OCI-LY1 (cell line): ENCODE measurements around the gene KIF16B.

Source experiments
- H2AFZ ChIP-seq: fragments of 200-600 bp; sonication (generic), shearing (Covaris generic); 2 replicates; pipeline ENCODE4 v1.6.0; 2014; ENCODE audit warnings: antibody characterized with exemption, mild to moderate bottlenecking, low read length
- H3F3A ChIP-seq: fragments of 200-600 bp; sonication (generic), shearing (Covaris generic); 2 replicates; pipeline ENCODE4 v1.6.0; 2014; ENCODE audit warnings: mild to moderate bottlenecking, antibody characterized with exemption, low read length, moderate library complexity; ENCODE audit not compliant: insufficient read depth
- H3K27ac ChIP-seq: fragments of 200-600 bp; sonication (generic); 2 replicates; pipeline ENCODE4 v1.5.1; 2014; ENCODE audit warnings: low read length, mixed run types, mild to moderate bottlenecking, low read depth; ENCODE audit not compliant: poor library complexity, severe bottlenecking
- H3K27me3 ChIP-seq: fragments of 200-600 bp; sonication (generic); 2 replicates; pipeline ENCODE4 v1.6.0; 2014; ENCODE audit warnings: antibody characterized with exemption, mild to moderate bottlenecking, low read length, moderate library complexity; ENCODE audit not compliant: insufficient read depth
- H3K36me3 ChIP-seq: fragments of 200-600 bp; sonication (generic); 2 replicates; pipeline ENCODE4 v1.6.1; 2014; ENCODE audit warnings: mild to moderate bottlenecking, antibody characterized with exemption, low read length, moderate library complexity, mixed read lengths; ENCODE audit not compliant: insufficient read depth
- H3K4me1 ChIP-seq: fragments of 200-600 bp; sonication (generic); 2 replicates; pipeline ENCODE4 v1.5.1; 2014; ENCODE audit warnings: mild to moderate bottlenecking, low read length, moderate library complexity; ENCODE audit not compliant: insufficient read depth, severe bottlenecking
- H3K4me2 ChIP-seq: fragments of 200-600 bp; sonication (generic), shearing (Covaris generic); 2 replicates; pipeline ENCODE4 v1.6.1; 2014; ENCODE audit warnings: low read length
- H3K4me3 ChIP-seq: fragments of 200-600 bp; sonication (generic); 2 replicates; pipeline ENCODE4 v1.5.1; 2014; ENCODE audit warnings: low read length, low read depth, mild to moderate bottlenecking, mixed read lengths; ENCODE audit not compliant: poor library complexity, severe bottlenecking
- H3K79me2 ChIP-seq: fragments of 200-600 bp; shearing (Covaris generic); 2 replicates; pipeline ENCODE4 v1.6.1; 2016; ENCODE audit warnings: mixed run types, low read length, mixed read lengths; ENCODE audit not compliant: insufficient read depth
- H3K9ac ChIP-seq: fragments of 200-600 bp; sonication (generic), shearing (Covaris generic); 2 replicates; pipeline ENCODE4 v1.6.1; 2014; ENCODE audit warnings: mild to moderate bottlenecking, low read length, mixed read lengths
- H3K9me2 ChIP-seq: fragments of 200-600 bp; sonication (generic), shearing (Covaris generic); 2 replicates; pipeline ENCODE4 v1.6.1; 2014; ENCODE audit warnings: low read depth, mild to moderate bottlenecking, low read length, mixed read lengths
- H3K9me3 ChIP-seq: fragments of 200-600 bp; shearing (Covaris generic); 2 replicates; pipeline ENCODE4 v1.6.1; 2014; ENCODE audit warnings: low read length, mixed read lengths
- H4K20me1 ChIP-seq: fragments of 200-600 bp; sonication (generic), shearing (Covaris generic); 2 replicates; pipeline ENCODE4 v1.6.0; 2016; ENCODE audit warnings: mild to moderate bottlenecking, low read length; ENCODE audit not compliant: insufficient read depth
- CTCF ChIP-seq: fragments of 200-600 bp; sonication (generic), shearing (Covaris generic); IDR thresholded peaks from 2 replicates; pipeline ENCODE4 v1.5.1; 2017; ENCODE audit warnings: mild to moderate bottlenecking, antibody characterized with exemption, low read length, moderate library complexity, mixed read lengths
- EZH2 ChIP-seq: fragments of 200-600 bp; sonication (generic), shearing (Covaris generic); IDR thresholded peaks from 2 replicates; pipeline ENCODE4 v1.8.0; 2017; ENCODE audit warnings: borderline replicate concordance, mixed run types, mild to moderate bottlenecking, antibody characterized with exemption, low read length, moderate library complexity, mixed read lengths

KIF16B gene

GRCh38 chr20:16301986-16302385 lies 271.3 kb downstream of the KIF16B start:
- Histone ChIP-seq H3K9me2 (no peaks in the 10 kb centered on the region), H3K79me2 (no peaks in the 10 kb centered on the region), H3F3A (no peaks in the 10 kb centered on the region), H3K9me3 (no peaks in the 10 kb centered on the region), H4K20me1 (no peaks in the 10 kb centered on the region), H3K4me1 (no peaks in the 10 kb centered on the region), H3K4me2 (no peak overlapping the region), H2AFZ (no peak overlapping the region), H3K4me3 (no peak overlapping the region), H3K9ac (no peak overlapping the region), H3K36me3 (no peaks in the 10 kb centered on the region), H3K27ac (no peak overlapping the region), H3K27me3 (no peaks in the 10 kb centered on the region)
- TF ChIP-seq EZH2 (no peak), CTCF (no peak)

GRCh38 chr20:16299897-16300296 lies 273.4 kb downstream of the KIF16B start:
- Histone ChIP-seq H3K9me2 (no peaks in the 10 kb centered on the region), H3K4me2 (no peak overlapping the region), H3K27ac (no peak overlapping the region), H2AFZ (no peak overlapping the region), H3K9ac (no peak overlapping the region), H3K4me1 (no peaks in the 10 kb centered on the region), H3F3A (no peaks in the 10 kb centered on the region), H3K36me3 (no peaks in the 10 kb centered on the region), H3K4me3 (no peak overlapping the region), H3K27me3 (no peaks in the 10 kb centered on the region), H4K20me1 (no peaks in the 10 kb centered on the region), H3K9me3 (no peaks in the 10 kb centered on the region), H3K79me2 (no peaks in the 10 kb centered on the region)
- TF ChIP-seq EZH2 (no peak), CTCF (no peak)

GRCh38 chr20:16296931-16297330 lies 276.3 kb downstream of the KIF16B start:
- no peaks in the 10 kb centered on the region for H3K9me2 ChIP-seq
- H3K4me3 ChIP-seq: no peak overlapping the region
- H3K9ac ChIP-seq: no peak overlapping the region
- H3K27ac ChIP-seq: no peak overlapping the region
- no peaks in the 10 kb centered on the region for H3K4me1 ChIP-seq
- H3K79me2 ChIP-seq: no peaks in the 10 kb centered on the region
- H4K20me1 ChIP-seq: no peaks in the 10 kb centered on the region
- no peak overlapping the region for H2AFZ ChIP-seq
- H3K4me2 ChIP-seq: no peak overlapping the region
- H3F3A ChIP-seq: no peaks in the 10 kb centered on the region
- no peaks in the 10 kb centered on the region for H3K36me3 ChIP-seq
- no peaks in the 10 kb centered on the region for H3K9me3 ChIP-seq
- H3K27me3 ChIP-seq: no peaks in the 10 kb centered on the region
- TF ChIP-seq EZH2: no peak

- Histone ChIP-seq H3K27ac (no peak overlapping the region), H3K36me3 (no peaks in the 10 kb centered on the region), H2AFZ (no peak overlapping the region), H3K9me2 (no peaks in the 10 kb centered on the region), H3K9me3 (no peaks in the 10 kb centered on the region), H3K4me3 (no peak overlapping the region), H3K9ac (no peak overlapping the region), H4K20me1 (no peaks in the 10 kb centered on the region), H3F3A (no peaks in the 10 kb centered on the region), H3K4me2 (no peak overlapping the region), H3K4me1 (no peaks in the 10 kb centered on the region), H3K27me3 (no peaks in the 10 kb centered on the region), H3K79me2 (no peaks in the 10 kb centered on the region)
- TF ChIP-seq CTCF (no peak), EZH2 (no peak)
Measured at GRCh38 chr20:16295534-16295933, 277.7 kb downstream of the KIF16B start.
